H1 (cell line): Measurements from ENCODE around the gene OR2B2. TPM values are rescaled to one million over a fixed set of nuclear protein-coding genes. Genes with fewer than 3 reads are reported as not detected.

Source experiments
- ASH2L ChIP-seq: fragments of 200-600, 300-600 bp; sonication (generic); IDR thresholded peaks from one replicate; pipeline ENCODE4 v1.7.1; 2017; ENCODE audit warnings: low read length
- ATF3 ChIP-seq: IDR thresholded peaks from 2 replicates; pipeline ENCODE4 v1.6.1; 2011; ENCODE audit warnings: low read depth, mild to moderate bottlenecking, low read length; ENCODE audit not compliant: insufficient read depth
- BACH1 ChIP-seq: IDR thresholded peaks from 2 replicates; pipeline ENCODE4 v1.6.1; 2012; ENCODE audit warnings: low read length, improper control_type of control experiment
- BCL11A ChIP-seq, 2 experiments: IDR thresholded peaks; one replicate each; pipeline ENCODE4 v1.6.1; 2011; ENCODE audit warnings: low read depth in 2 of 2, low read length in 2 of 2, mild to moderate bottlenecking in 2 of 2
- CBX5 ChIP-seq: fragments of 300-800, 300-1000 bp; sonication (generic); IDR thresholded peaks from 2 replicates; pipeline ENCODE4 v1.7.1; 2016; ENCODE audit warnings: antibody characterized with exemption, low read length, low read depth
- KDM1A ChIP-seq: fragments of 200-600, 300-600 bp; sonication (generic); IDR thresholded peaks from 2 replicates; pipeline ENCODE4 v1.7.1; 2016; ENCODE audit warnings: mild to moderate bottlenecking, low read length, borderline replicate concordance
- MAX ChIP-seq: IDR thresholded peaks from 2 replicates; pipeline ENCODE4 v1.6.1; 2012; ENCODE audit warnings: inconsistent platforms
- PHF8 ChIP-seq: fragments of 200-600 bp; sonication (generic); conservative IDR thresholded peaks from 2 replicates; pipeline ENCODE4 v1.7.1; 2012; ENCODE audit warnings: low read depth, mild to moderate bottlenecking, inconsistent platforms, low read length, moderate library complexity
- POLR2AphosphoS5 ChIP-seq: IDR thresholded peaks from 2 replicates; pipeline ENCODE4 v1.6.1; 2011; ENCODE audit warnings: low read depth, low read length
- RBBP5 ChIP-seq: IDR thresholded peaks from 2 replicates; pipeline ENCODE4 v1.7.1; 2012; ENCODE audit warnings: low read depth, mild to moderate bottlenecking, inconsistent platforms, low read length, moderate library complexity, borderline replicate concordance
- SAP30 ChIP-seq: fragments of 300-600 bp; sonication (generic); IDR thresholded peaks from 2 replicates; pipeline ENCODE4 v1.7.1; 2012; ENCODE audit warnings: low read length, moderate library complexity, mild to moderate bottlenecking, inconsistent platforms; ENCODE audit not compliant: insufficient read depth, insufficient replicate concordance
- SIN3A ChIP-seq, 2 experiments: IDR thresholded peaks in 1 of 2; conservative IDR thresholded peaks in 1 of 2; 2 replicates each; pipeline ENCODE4 v1.6.1; 2011 to 2012; ENCODE audit warnings: low read length in 2 of 2, improper control_type of control experiment in 1 of 2, low read depth in 1 of 2, mild to moderate bottlenecking in 1 of 2
- SIRT6 ChIP-seq: IDR thresholded peaks from one replicate; pipeline ENCODE4 v1.7.1; 2012; ENCODE audit warnings: low read length, inconsistent platforms
- SIX5 ChIP-seq: IDR thresholded peaks from 2 replicates; pipeline ENCODE4 v1.6.1; 2011; ENCODE audit warnings: mild to moderate bottlenecking, low read depth, low read length
- SP1 ChIP-seq: IDR thresholded peaks from 2 replicates; pipeline ENCODE4 v1.6.1; 2011; ENCODE audit warnings: low read depth, low read length
- SP4 ChIP-seq: IDR thresholded peaks from 2 replicates; pipeline ENCODE4 v1.6.1; 2012; ENCODE audit warnings: low read length, inconsistent platforms
- TAF1 ChIP-seq: IDR thresholded peaks from 2 replicates; pipeline ENCODE4 v1.6.1; 2011; ENCODE audit warnings: mild to moderate bottlenecking, low read depth, low read length
- TCF12 ChIP-seq: IDR thresholded peaks from 2 replicates; pipeline ENCODE4 v1.6.1; 2011; ENCODE audit warnings: low read depth, mild to moderate bottlenecking, low read length
- TEAD4 ChIP-seq: IDR thresholded peaks from 2 replicates; pipeline ENCODE4 v1.6.1; 2012; ENCODE audit warnings: low read depth, low read length, inconsistent platforms, mixed read lengths
- USF2 ChIP-seq: IDR thresholded peaks from 2 replicates; pipeline ENCODE4 v1.6.1; 2011; ENCODE audit warnings: low read length, improper control_type of control experiment
- YY1 ChIP-seq: IDR thresholded peaks from 2 replicates; pipeline ENCODE4 v1.6.1; 2011; ENCODE audit warnings: low read depth, mild to moderate bottlenecking, low read length
- polyA plus RNA-seq, 7 experiments: library from polyadenylated mRNA; depleted of rRNA in 3 of 7; stranded (reverse) in 5 of 7; unstranded in 2 of 7; fragments of >200 nt in 5 of 7; fragments of 200-250 nt in 2 of 7; gene quantifications; 1 replicate in 5 of 7; 2 replicates in 1 of 7; 4 replicates in 1 of 7; pipeline versions ENCODE4 v1.2.1 to v1.2.3, GENCODE V29; 2011 to 2013; ENCODE audit warnings: missing spikeins in 2 of 7, mixed read lengths in 2 of 7
- total RNA-seq: library from RNA; stranded (reverse); fragmentation: NEBNext Ultra II Directional; extraction: Animal tissue kit (Norgen Biotek cat#: 25700); gene quantifications from 2 replicates; pipeline ENCODE4 v1.2.1, GENCODE V29; 2021

OR2B2 gene
- total and polyA plus RNA-seq, 2 of the 8 experiments (the other 6 are each of a cell fraction or from before 2014, with no cell fraction given) = not detected

- TF ChIP-seq TAF1 = peak; percentile 94
- no peak for TF ChIP-seq MAX
- peak; percentile 54 for TF ChIP-seq ASH2L
- no peak; the same call in 1 of the 2 replicates for TF ChIP-seq USF2
- TF ChIP-seq SIN3A (conservative IDR thresholded peaks at IDR 0.05 in 1 of 2, IDR thresholded peaks at IDR 0.05 in 1 of 2; ENCODE audit: low read depth in 1 of 2, low read length in 2 of 2) = peak; percentile 39 to 61; a peak in 1 of 4 replicates
- no peak for TF ChIP-seq SAP30
- TF ChIP-seq SP4 = peak; percentile 25; the same call in 1 of the 2 replicates
- TF ChIP-seq KDM1A = no peak
- no peak for TF ChIP-seq SIX5
- no peak; the same call in 1 of the 2 replicates for TF ChIP-seq TCF12
- TF ChIP-seq BACH1 = no peak
- TF ChIP-seq CBX5 = no peak
- TF ChIP-seq POLR2AphosphoS5 = peak; percentile 98
- peak; percentile 93 for TF ChIP-seq SP1
- TF ChIP-seq YY1 = peak; percentile 58
- TF ChIP-seq TEAD4 = peak; percentile 2; the same call in 1 of the 2 replicates
- TF ChIP-seq ATF3 = no peak
- no peak for TF ChIP-seq RBBP5
- TF ChIP-seq BCL11A (IDR thresholded peaks at IDR 0.05; ENCODE audit: low read depth in 2 of 2, low read length in 2 of 2) = peak in 1 of 2 experiments; percentile 2
- TF ChIP-seq PHF8 = peak; percentile 66; the same call in 1 of the 2 replicates
- TF ChIP-seq SIRT6 = peak; percentile 27
These were observed 44.9 kb downstream of the OR2B2 start (continued) for GRCh38 chr6:27867051-27867944.
